Vagina (tissue), 2 donors: ENCODE results near the gene ZSCAN9.

Experiments
- POLR2A ChIP-seq, 2 donors: fragments of 450-650 bp; IDR thresholded peaks; one replicate each; pipeline ENCODE4 v1.6.1; 2017; ENCODE audit warnings: antibody characterized with exemption in 2 of 2, mild to moderate bottlenecking in 2 of 2, moderate library complexity in 2 of 2
- POLR2AphosphoS5 ChIP-seq, 2 donors: sonication (generic); formaldehyde crosslinking; IDR thresholded peaks; one replicate each; pipeline ENCODE4 v1.9.0; 2017; ENCODE audit warnings: antibody characterized with exemption in 2 of 2, mild to moderate bottlenecking in 2 of 2, low read depth in 1 of 2; ENCODE audit not compliant: insufficient read depth in 1 of 2
- TF ChIP-seq, protein P1 (sequence below), 3 experiments: fragments of 450-650 bp in 2 of 3; fragments of 200-600 bp in 1 of 3; sonication (generic) in 1 of 3; IDR thresholded peaks; one replicate each; pipeline ENCODE4 v1.5.1; 2017 to 2019; ENCODE audit warnings: antibody characterized with exemption in 3 of 3, mild to moderate bottlenecking in 2 of 3, moderate library complexity in 2 of 3

DNA sequence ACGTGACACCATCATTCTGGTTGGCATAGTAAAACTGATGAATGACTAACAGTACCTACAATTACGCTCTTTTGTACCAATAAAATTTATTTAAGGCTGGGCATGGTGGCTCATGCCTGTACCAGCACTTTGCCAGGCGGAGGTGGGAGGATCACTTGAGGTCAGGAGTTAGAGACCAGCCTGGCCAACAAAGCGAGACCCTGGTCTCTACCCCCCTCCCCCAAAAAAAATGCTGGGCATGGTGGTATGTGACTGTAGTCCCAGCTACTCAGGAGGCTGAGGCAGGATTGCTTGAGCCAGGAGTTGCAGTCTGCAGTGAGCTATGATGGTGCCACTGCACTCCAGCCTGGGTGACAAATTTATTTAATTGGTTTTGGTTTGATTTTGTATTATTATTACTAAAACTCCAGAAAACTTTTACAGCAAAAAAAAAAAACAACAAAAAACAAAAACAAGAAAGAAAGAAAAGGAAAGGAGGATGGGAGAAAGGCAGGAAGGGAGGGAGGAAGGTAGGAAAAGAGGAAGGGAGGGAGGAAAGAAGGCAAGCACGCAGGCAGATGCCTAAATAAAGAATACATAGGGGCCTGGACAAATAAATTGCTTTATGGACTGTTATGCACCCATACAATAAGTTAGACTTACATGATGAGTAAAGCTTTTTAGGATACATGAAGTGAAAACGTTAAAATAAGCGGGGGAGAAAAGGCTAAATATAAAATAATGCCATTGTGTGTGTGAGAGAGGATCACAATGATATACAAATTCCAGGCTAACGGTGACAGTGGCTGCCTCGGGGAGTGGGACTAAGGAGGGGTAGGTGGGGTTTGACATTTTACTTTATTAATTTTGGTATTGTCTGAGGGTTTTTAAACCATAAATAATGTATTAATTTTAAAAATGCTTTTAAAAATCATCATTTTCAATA lies 682 bp upstream of the ZSCAN9 start:
- TF ChIP-seq, protein P1, sequence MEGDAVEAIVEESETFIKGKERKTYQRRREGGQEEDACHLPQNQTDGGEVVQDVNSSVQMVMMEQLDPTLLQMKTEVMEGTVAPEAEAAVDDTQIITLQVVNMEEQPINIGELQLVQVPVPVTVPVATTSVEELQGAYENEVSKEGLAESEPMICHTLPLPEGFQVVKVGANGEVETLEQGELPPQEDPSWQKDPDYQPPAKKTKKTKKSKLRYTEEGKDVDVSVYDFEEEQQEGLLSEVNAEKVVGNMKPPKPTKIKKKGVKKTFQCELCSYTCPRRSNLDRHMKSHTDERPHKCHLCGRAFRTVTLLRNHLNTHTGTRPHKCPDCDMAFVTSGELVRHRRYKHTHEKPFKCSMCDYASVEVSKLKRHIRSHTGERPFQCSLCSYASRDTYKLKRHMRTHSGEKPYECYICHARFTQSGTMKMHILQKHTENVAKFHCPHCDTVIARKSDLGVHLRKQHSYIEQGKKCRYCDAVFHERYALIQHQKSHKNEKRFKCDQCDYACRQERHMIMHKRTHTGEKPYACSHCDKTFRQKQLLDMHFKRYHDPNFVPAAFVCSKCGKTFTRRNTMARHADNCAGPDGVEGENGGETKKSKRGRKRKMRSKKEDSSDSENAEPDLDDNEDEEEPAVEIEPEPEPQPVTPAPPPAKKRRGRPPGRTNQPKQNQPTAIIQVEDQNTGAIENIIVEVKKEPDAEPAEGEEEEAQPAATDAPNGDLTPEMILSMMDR (IDR thresholded peaks at IDR 0.05): no peak
- no peak for TF ChIP-seq POLR2AphosphoS5 (IDR thresholded peaks at IDR 0.05; ENCODE audit: insufficient read depth in 1 of 2, low read depth in 1 of 2)
- TF ChIP-seq POLR2A (IDR thresholded peaks at IDR 0.05): no peak
